Ovary (tissue), 9 donors: ENCODE results near the gene UBXN1. TPM values are rescaled to one million over a fixed set of nuclear protein-coding genes. Genes with fewer than 3 reads are reported as not detected.

Source experiments
- DNase-seq, 5 donors: peaks; one replicate each; pipeline ENCODE4 v3.0.0-alpha.2; 2019 to 2020
- H3K27ac ChIP-seq, 2 donors: fragments of 200-600 bp; one replicate each; pipeline versions ENCODE4 v1.5.1 to v1.8.0; 2019 to 2022
- H3K27me3 ChIP-seq: fragments of 200-600 bp; one replicate; pipeline ENCODE4 v1.8.0; 2022
- H3K36me3 ChIP-seq: fragments of 200-600 bp; sonication (generic); one replicate; pipeline ENCODE4 v1.5.1; 2019
- H3K4me1 ChIP-seq: one replicate; pipeline ENCODE4 v1.8.1; 2013; ENCODE audit warnings: mild to moderate bottlenecking, moderate library complexity; ENCODE audit not compliant: insufficient read depth
- H3K4me3 ChIP-seq: fragments of 200-600 bp; sonication (generic); one replicate; pipeline ENCODE4 v1.5.1; 2017
- H3K9me3 ChIP-seq, 2 donors: fragments of 200-600 bp in 1 of 2; sonication (generic) in 1 of 2; one replicate each; pipeline versions ENCODE4 v1.5.1 to v1.8.1; 2013 to 2019; ENCODE audit warnings: mild to moderate bottlenecking in 1 of 2, moderate library complexity in 1 of 2
- CTCF ChIP-seq, 3 donors: fragments of 450-650 bp in 2 of 3; fragments of 200-600 bp in 1 of 3; IDR thresholded peaks; one replicate each; pipeline versions ENCODE4 v1.5.1 to v1.8.0; 2016 to 2022; ENCODE audit warnings: antibody characterized with exemption in 3 of 3, mild to moderate bottlenecking in 1 of 3
- EP300 ChIP-seq: sonication (generic); formaldehyde crosslinking; IDR thresholded peaks from one replicate; pipeline ENCODE4 v1.6.1; 2017; ENCODE audit warnings: antibody characterized with exemption
- POLR2A ChIP-seq: fragments of 450-650 bp; IDR thresholded peaks from one replicate; pipeline ENCODE4 v1.6.1; 2017; ENCODE audit warnings: antibody characterized with exemption, mild to moderate bottlenecking, moderate library complexity
- WGBS, 3 donors: extraction: QIAGEN DNeasy Blood & Tissue Kit in 1 of 3; methylation state at CpG; one replicate each; pipeline versions ENCODE4 v1.1.5 to v1.1.7; 2013 to 2017; 5-methylcytosine and 5-hydroxymethylcytosine counted together
- intact Hi-C, 4 donors: fragments of 100-400 bp; cut with DNase I; formaldehyde crosslinking; loops; one replicate each; pipeline versions ENCODE4 v1.11.0 to v1.15.1; 2022 to 2023
- polyA plus RNA-seq, 2 donors: library from polyadenylated mRNA; stranded (reverse); fragments of 200-250 nt in 1 of 2; fragments of 350-450 nt in 1 of 2; fragmentation: Illumina TruSeq in 1 of 2; extraction: RNeasy Lipid Tissue Mini Kit (QIAGEN cat#74804) in 1 of 2; gene quantifications; one replicate each; pipeline ENCODE4 v1.2.3, GENCODE V29; 2013 to 2014
- total RNA-seq, 7 donors: library from RNA; depleted of rRNA in 2 of 7; stranded (reverse); fragments of >200 nt in 2 of 7; fragmentation: NEBNext Ultra II Directional in 3 of 7; extraction: Animal tissue kit (Norgen Biotek cat#: 25700) in 3 of 7; gene quantifications; one replicate each; pipeline versions ENCODE4 v1.1.0 to v1.2.4, GENCODE V29; 2016 to 2023
- donor health status: DM: no; HTN: no; CAD: no; lungs with moderate emphysema.
- donor health status: DM: no; HTN: no; CAD: no.
- donor health status: Bipolar disorder and iron deficiency.
- donor health status: DM: yes; HTN: yes; CAD: no.
- donor health status: DM: no; HTN: no; CAD: no.
- donor health status: DM: yes; HTN: yes; CAD: no.

Gene UBXN1
- total and polyA plus RNA-seq, 9 donors = 97.6 to 284 (median 170) TPM

- Histone ChIP-seq H3K27ac (no peak overlapping the region), H3K4me1 (peaks cover 16% of the 10 kb centered on the region)
- intact Hi-C loops = loop anchor here in 2 of 4 donors (5.0 to 10.0 kb wide), 2 partner anchors 58 to 275 kb away; partner anchors contain the start of genes HNRNPUL2 (in 1 of the 2) and TTC9C (in 1 of the 2)
Measured at GRCh38 chr11:62669420-62670161, 9.3 kb downstream of the UBXN1 start.

DNA sequence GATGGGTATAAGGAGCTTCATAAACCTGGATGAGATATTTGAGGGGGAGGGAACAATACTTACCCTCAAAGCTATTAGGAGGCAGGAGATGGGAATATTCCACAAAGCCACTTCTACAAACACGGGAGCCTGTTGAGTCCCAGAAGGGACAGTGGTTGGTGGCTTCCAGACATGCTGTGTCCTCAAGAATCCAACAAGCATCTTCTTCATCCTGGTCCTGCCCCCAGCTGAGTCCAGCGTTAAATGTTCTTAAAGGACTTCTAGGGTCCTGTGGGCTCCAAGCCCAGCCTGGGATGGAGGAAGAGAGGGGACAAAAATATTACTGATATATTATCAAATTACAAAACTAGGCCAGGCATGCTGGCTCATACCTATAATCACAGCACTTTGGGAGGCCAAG is 11.4 kb downstream of the UBXN1 start:
- no peak for DNase-seq
- TF ChIP-seq CTCF (IDR thresholded peaks at IDR 0.05) (no peak), EP300 (no peak), POLR2A (no peak)
- H3K4me1 ChIP-seq = peaks cover 11% of the 10 kb centered on the region
- no peak overlapping the region for H3K27ac ChIP-seq
- no peaks in the 10 kb centered on the region for H3K36me3 ChIP-seq
- H3K9me3 ChIP-seq = no peaks in the 10 kb centered on the region
- WGBS, 3 donors = 62 to 76% (median 63%) methylated on average over 2 of the region's 2 CpGs
- intact Hi-C loops = no loop called here
- no peak overlapping the region for H3K4me3 ChIP-seq
- no peaks in the 10 kb centered on the region for H3K27me3 ChIP-seq

More at GRCh38 chr11:62669420-62670161, 9.3 kb downstream of the UBXN1 start:
- Histone ChIP-seq H3K9me3 (no peaks in the 10 kb centered on the region), H3K36me3 (no peaks in the 10 kb centered on the region), H3K27me3 (no peaks in the 10 kb centered on the region), H3K4me3 (no peak overlapping the region)
- TF ChIP-seq EP300 (no peak), POLR2A (no peak), CTCF (IDR thresholded peaks at IDR 0.05) (no peak)
- 58 to 75% (median 66%) methylated on average over 4 of the region's 4 CpGs for WGBS, 3 donors
- DNase-seq = no peak

- intact Hi-C loops = no loop called here
- peak overlapping the region in 1 of 2 donors; percentile 79 for H3K27ac ChIP-seq
- DNase-seq = no peak
- TF ChIP-seq POLR2A = no peak
- TF ChIP-seq EP300 = no peak
- TF ChIP-seq CTCF (IDR thresholded peaks at IDR 0.05) = no peak
- 24 to 41% (median 27%) methylated on average over 16 of the region's 16 CpGs for WGBS, 3 donors
- peaks cover 11% of the 10 kb centered on the region for H3K4me1 ChIP-seq
- H3K27me3 ChIP-seq = no peaks in the 10 kb centered on the region
- H3K36me3 ChIP-seq = no peaks in the 10 kb centered on the region
- H3K4me3 ChIP-seq = peak overlapping the region; percentile 71
- H3K9me3 ChIP-seq = no peaks in the 10 kb centered on the region
Measured at GRCh38 chr11:62666259-62666926, 12.5 kb downstream of the UBXN1 start.

- TF ChIP-seq POLR2A (no peak), EP300 (no peak), CTCF (IDR thresholded peaks at IDR 0.05) (no peak)
- Histone ChIP-seq H3K9me3 (no peaks in the 10 kb centered on the region), H3K4me3 (peak overlapping the region; percentile 71), H3K4me1 (peaks cover 9% of the 10 kb centered on the region), H3K27ac (peak overlapping the region; percentile 10 to 79), H3K36me3 (no peaks in the 10 kb centered on the region), H3K27me3 (no peaks in the 10 kb centered on the region)
- WGBS, 3 donors = 1% methylated on average over 39 of the region's 39 CpGs
- DNase-seq = peak; percentile 61 to 77 (median 65)
- intact Hi-C loops = no loop called here
Measured at GRCh38 chr11:62665599-62666258, 13.1 kb downstream of the UBXN1 start.
